ENCODE measurements around the gene NCK2.

DNA sequence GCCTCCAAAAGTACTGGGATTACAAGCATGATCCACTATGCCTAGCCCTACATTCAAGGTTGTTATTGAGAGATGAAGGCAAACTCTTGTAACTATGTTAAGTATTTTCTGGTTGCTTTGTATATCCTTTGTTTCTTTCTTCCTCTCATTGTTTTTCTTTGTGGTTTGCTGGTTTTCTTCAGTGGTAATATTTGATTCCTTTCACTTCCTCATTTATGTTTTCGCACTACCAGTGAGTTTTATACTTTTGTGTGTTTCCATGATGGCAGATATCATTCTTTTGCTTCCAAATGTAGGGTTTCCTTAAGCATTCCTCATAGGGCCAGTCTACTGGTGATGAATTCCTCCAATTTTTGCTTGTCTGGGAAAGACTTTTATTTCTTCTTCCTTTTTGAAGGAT lies 90.2 kb downstream of the NCK2 start:
- TF ChIP-seq, protein P1, sequence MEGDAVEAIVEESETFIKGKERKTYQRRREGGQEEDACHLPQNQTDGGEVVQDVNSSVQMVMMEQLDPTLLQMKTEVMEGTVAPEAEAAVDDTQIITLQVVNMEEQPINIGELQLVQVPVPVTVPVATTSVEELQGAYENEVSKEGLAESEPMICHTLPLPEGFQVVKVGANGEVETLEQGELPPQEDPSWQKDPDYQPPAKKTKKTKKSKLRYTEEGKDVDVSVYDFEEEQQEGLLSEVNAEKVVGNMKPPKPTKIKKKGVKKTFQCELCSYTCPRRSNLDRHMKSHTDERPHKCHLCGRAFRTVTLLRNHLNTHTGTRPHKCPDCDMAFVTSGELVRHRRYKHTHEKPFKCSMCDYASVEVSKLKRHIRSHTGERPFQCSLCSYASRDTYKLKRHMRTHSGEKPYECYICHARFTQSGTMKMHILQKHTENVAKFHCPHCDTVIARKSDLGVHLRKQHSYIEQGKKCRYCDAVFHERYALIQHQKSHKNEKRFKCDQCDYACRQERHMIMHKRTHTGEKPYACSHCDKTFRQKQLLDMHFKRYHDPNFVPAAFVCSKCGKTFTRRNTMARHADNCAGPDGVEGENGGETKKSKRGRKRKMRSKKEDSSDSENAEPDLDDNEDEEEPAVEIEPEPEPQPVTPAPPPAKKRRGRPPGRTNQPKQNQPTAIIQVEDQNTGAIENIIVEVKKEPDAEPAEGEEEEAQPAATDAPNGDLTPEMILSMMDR (IDR thresholded peaks at IDR 0.05): no peak
- TF ChIP-seq POLR2A (IDR thresholded peaks at IDR 0.05): no peak

Data from vagina (tissue), 2 donors.